ENCODE results near the gene SBF2.

- no peak for TF ChIP-seq CTCF (IDR thresholded peaks at IDR 0.05; ENCODE audit: low read length)
- no peak for TF ChIP-seq EZH2 (IDR thresholded peaks at IDR 0.05; ENCODE audit: borderline replicate concordance, low read length)
Measured at GRCh38 chr11:9754010-9754471, 540.0 kb downstream of the SBF2 start.

Data from OCI-LY1 (cell line).